Mesenchymal stem cell (in vitro differentiated cells and primary cell): Measurements from ENCODE around the gene NPIPA8.
"Not testable (repeated sequence)": the region's sequence is repeated elsewhere in the genome, so short reads cannot be mapped to it uniquely, and the experiment has no call there.

Source experiments
- DNase-seq: peaks from one replicate; pipeline ENCODE4 v3.0.0-alpha.2; 2013
- H2AFZ ChIP-seq: one replicate; pipeline ENCODE4 v1.6.1; 2013; ENCODE audit warnings: low read depth, mild to moderate bottlenecking, control low read depth, inconsistent platforms, low read length, moderate library complexity
- H2AK5ac ChIP-seq: 2 replicates; pipeline ENCODE4 v1.6.1; 2013; ENCODE audit warnings: low read length, moderate library complexity, mild to moderate bottlenecking, inconsistent platforms; ENCODE audit not compliant: severe bottlenecking
- H2BK120ac ChIP-seq: one replicate; pipeline ENCODE4 v1.6.1; 2013; ENCODE audit warnings: low read depth, mild to moderate bottlenecking, inconsistent platforms, low read length, moderate library complexity
- H2BK12ac ChIP-seq, 2 experiments: one replicate each; pipeline ENCODE4 v1.6.1; 2013; ENCODE audit warnings: inconsistent platforms in 2 of 2, low read length in 2 of 2, mild to moderate bottlenecking in 2 of 2, moderate library complexity in 2 of 2, control low read depth in 1 of 2
- H2BK15ac ChIP-seq: one replicate; pipeline ENCODE4 v1.6.1; 2013; ENCODE audit warnings: mild to moderate bottlenecking, low read depth, inconsistent platforms; ENCODE audit not compliant: poor library complexity, severe bottlenecking
- H2BK5ac ChIP-seq: 2 replicates; pipeline ENCODE4 v1.6.1; 2013; ENCODE audit warnings: low read depth, mild to moderate bottlenecking, low read length, control low read depth, inconsistent platforms; ENCODE audit not compliant: poor library complexity, severe bottlenecking
- H3K14ac ChIP-seq, 2 experiments: one replicate each; pipeline ENCODE4 v1.6.1; 2013; ENCODE audit warnings: inconsistent platforms in 2 of 2, low read length in 2 of 2, control low read depth in 1 of 2, mild to moderate bottlenecking in 1 of 2, moderate library complexity in 1 of 2
- H3K18ac ChIP-seq, 2 experiments: one replicate each; pipeline ENCODE4 v1.6.1; 2013; ENCODE audit warnings: inconsistent platforms in 2 of 2, low read length in 2 of 2, control low read depth in 1 of 2, low read depth in 1 of 2, mild to moderate bottlenecking in 1 of 2
- H3K23ac ChIP-seq, 2 experiments: one replicate each; pipeline ENCODE4 v1.6.1; 2013; ENCODE audit warnings: inconsistent platforms in 2 of 2, low read length in 2 of 2, mild to moderate bottlenecking in 2 of 2, moderate library complexity in 2 of 2, control low read depth in 1 of 2
- H3K27ac ChIP-seq: 2 replicates; pipeline ENCODE4 v1.5.1; 2013; ENCODE audit warnings: mild to moderate bottlenecking, moderate library complexity, low read length, control low read depth, inconsistent platforms; ENCODE audit not compliant: poor library complexity, severe bottlenecking
- H3K27me3 ChIP-seq, 2 experiments: 2 replicates each; pipeline versions ENCODE4 v1.6.1 to v1.7.0; 2013; ENCODE audit warnings: low read length in 2 of 2, mild to moderate bottlenecking in 2 of 2, moderate library complexity in 2 of 2, control low read depth in 1 of 2, inconsistent platforms in 1 of 2; ENCODE audit not compliant: control insufficient read depth in 1 of 2, insufficient read depth in 1 of 2
- H3K36me3 ChIP-seq, 2 experiments: 2 replicates each; pipeline versions ENCODE4 v1.6.1 to v1.7.0; 2013; ENCODE audit warnings: low read length in 2 of 2, control low read depth in 1 of 2, inconsistent platforms in 1 of 2, low read depth in 1 of 2, mild to moderate bottlenecking in 1 of 2; ENCODE audit not compliant: insufficient read depth in 2 of 2, control insufficient read depth in 1 of 2
- H3K4ac ChIP-seq, 2 experiments: one replicate each; pipeline ENCODE4 v1.6.1; 2013; ENCODE audit warnings: inconsistent platforms in 2 of 2, low read length in 2 of 2, mild to moderate bottlenecking in 2 of 2, moderate library complexity in 2 of 2, control low read depth in 1 of 2, low read depth in 1 of 2
- H3K4me1 ChIP-seq: 2 replicates; pipeline ENCODE4 v1.6.1; 2013; ENCODE audit warnings: low read depth, low read length, control low read depth; ENCODE audit not compliant: control insufficient read depth, insufficient read depth
- H3K4me2 ChIP-seq: 2 replicates; pipeline ENCODE4 v1.6.1; 2013; ENCODE audit warnings: low read length, mild to moderate bottlenecking, inconsistent platforms; ENCODE audit not compliant: poor library complexity, severe bottlenecking
- H3K4me3 ChIP-seq, 2 experiments: 2 replicates each; pipeline versions ENCODE4 v1.5.1 to v1.7.0; 2013; ENCODE audit warnings: low read length in 2 of 2, mild to moderate bottlenecking in 2 of 2, control low read depth in 1 of 2, low read depth in 1 of 2; ENCODE audit not compliant: insufficient read depth in 1 of 2
- H3K79me1 ChIP-seq: replicated peaks from 2 replicates; pipeline ENCODE4 v1.6.1; 2013; ENCODE audit warnings: mild to moderate bottlenecking, control low read depth, low read length, inconsistent platforms; ENCODE audit not compliant: poor library complexity, severe bottlenecking
- H3K9ac ChIP-seq: 2 replicates; pipeline ENCODE4 v1.7.0; 2013; ENCODE audit warnings: mild to moderate bottlenecking, low read length, moderate library complexity
- H3K9me3 ChIP-seq: 2 replicates; pipeline ENCODE4 v1.7.0; 2013; ENCODE audit warnings: mild to moderate bottlenecking, low read length; ENCODE audit not compliant: control insufficient read depth
- H4K8ac ChIP-seq: one replicate; pipeline ENCODE4 v1.6.1; 2013; ENCODE audit warnings: inconsistent platforms, mild to moderate bottlenecking, low read length, moderate library complexity
- H4K91ac ChIP-seq: one replicate; pipeline ENCODE4 v1.6.1; 2013; ENCODE audit warnings: mild to moderate bottlenecking, low read length, inconsistent platforms
- WGBS: methylation state at CpG from one replicate; pipeline ENCODE4 v1.1.7; 2013; ENCODE audit warnings: mixed read lengths; 5-methylcytosine and 5-hydroxymethylcytosine counted together

Gene NPIPA8

DNA sequence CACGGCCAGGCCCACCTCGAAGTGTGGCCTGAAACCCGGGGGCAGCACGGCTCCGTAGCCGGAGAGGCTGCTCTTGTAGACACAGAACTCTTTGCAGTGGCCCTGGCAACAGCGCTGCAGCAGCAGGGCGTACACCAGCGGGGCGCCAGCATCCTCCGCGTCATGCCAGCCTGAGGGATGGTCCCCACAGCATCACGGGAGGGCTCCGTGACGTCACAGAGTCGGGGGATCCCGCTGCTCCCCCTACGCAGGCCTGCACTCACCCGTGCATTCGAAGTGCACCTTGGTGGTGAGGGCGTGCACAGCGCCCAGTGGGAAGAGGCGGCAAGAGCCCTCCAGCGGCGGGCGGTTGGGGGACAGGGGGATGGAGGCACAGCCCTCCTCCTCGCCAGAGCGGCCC, 46.2 kb upstream of the NPIPA8 start:
- not testable (repeated sequence) for H2BK120ac ChIP-seq, H3K36me3 ChIP-seq, H3K4me1 ChIP-seq, H3K23ac ChIP-seq, H2BK15ac ChIP-seq, H3K18ac ChIP-seq, H4K8ac ChIP-seq, H3K27ac ChIP-seq, H2AK5ac ChIP-seq, H3K14ac ChIP-seq, H3K9me3 ChIP-seq, H2AFZ ChIP-seq, H3K4ac ChIP-seq, H3K4me2 ChIP-seq, H4K91ac ChIP-seq, H2BK12ac ChIP-seq, H3K9ac ChIP-seq, DNase-seq, H2BK5ac ChIP-seq, H3K79me1 ChIP-seq, H3K4me3 ChIP-seq, H3K27me3 ChIP-seq
- WGBS = no CpG with 5 or more reads among the region's 28 CpGs

DNA sequence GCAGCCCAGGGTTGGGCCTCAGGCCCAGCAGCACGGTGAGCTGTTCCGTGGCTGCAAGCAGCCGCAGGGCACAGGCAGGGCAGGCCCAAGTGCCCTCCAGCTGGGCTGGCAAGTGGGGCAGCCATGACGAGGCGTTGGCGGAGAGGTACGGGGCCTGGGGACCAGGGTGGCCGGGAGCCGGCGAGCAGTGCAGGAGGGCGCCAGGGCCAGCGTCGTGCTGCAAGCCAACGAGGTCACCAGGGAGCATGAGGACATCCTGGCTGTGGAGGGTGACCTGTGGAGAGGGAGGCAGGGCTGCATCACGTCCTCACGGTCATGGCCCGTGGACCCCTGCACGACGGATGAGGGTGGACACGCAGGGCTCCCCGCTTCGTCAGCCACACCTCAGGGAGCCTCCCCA, 11.2 kb upstream of the NPIPA8 start:
- H3K79me1 ChIP-seq, H3K23ac ChIP-seq, H3K4me2 ChIP-seq, H2AFZ ChIP-seq, H2BK15ac ChIP-seq, H2BK12ac ChIP-seq, H3K14ac ChIP-seq, H2BK120ac ChIP-seq, H3K27me3 ChIP-seq, H2BK5ac ChIP-seq, H3K18ac ChIP-seq, H3K9ac ChIP-seq, H3K4me1 ChIP-seq, H4K91ac ChIP-seq, DNase-seq, H3K36me3 ChIP-seq, H3K4ac ChIP-seq, H3K9me3 ChIP-seq, H2AK5ac ChIP-seq, H4K8ac ChIP-seq, H3K4me3 ChIP-seq, H3K27ac ChIP-seq: not testable (repeated sequence)
- no CpG with 5 or more reads among the region's 22 CpGs for WGBS

DNA sequence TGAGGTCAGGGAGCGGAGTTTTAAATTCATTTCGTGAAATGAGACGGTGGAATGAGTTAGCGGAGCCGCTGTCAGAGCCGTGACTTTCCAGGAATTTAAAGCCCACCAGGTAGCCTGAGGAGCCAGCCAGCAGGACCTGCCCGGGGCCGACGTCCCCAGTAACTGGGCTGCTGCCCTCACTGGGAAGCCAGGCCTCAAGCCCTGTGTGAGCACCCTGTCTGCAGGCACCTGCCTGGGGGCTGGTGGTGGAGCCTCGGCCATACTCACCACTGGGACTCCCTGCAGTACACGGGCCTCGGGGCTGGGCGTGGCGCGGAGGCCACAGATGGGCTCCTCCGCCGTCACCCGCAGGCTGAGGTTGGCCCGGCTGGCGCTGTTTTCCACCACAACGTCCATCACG, 10.5 kb upstream of the NPIPA8 start:
- not testable (repeated sequence) for H2BK5ac ChIP-seq, H2AK5ac ChIP-seq, H3K9me3 ChIP-seq, H3K9ac ChIP-seq, H3K36me3 ChIP-seq, H3K4me1 ChIP-seq, H3K18ac ChIP-seq, H3K14ac ChIP-seq, H3K27me3 ChIP-seq, H3K27ac ChIP-seq, H3K79me1 ChIP-seq, DNase-seq, H3K4me2 ChIP-seq, H2BK12ac ChIP-seq, H3K4me3 ChIP-seq, H2BK120ac ChIP-seq, H3K4ac ChIP-seq, H4K8ac ChIP-seq, H2AFZ ChIP-seq, H2BK15ac ChIP-seq, H3K23ac ChIP-seq, H4K91ac ChIP-seq
- WGBS = no CpG with 5 or more reads among the region's 22 CpGs

DNA sequence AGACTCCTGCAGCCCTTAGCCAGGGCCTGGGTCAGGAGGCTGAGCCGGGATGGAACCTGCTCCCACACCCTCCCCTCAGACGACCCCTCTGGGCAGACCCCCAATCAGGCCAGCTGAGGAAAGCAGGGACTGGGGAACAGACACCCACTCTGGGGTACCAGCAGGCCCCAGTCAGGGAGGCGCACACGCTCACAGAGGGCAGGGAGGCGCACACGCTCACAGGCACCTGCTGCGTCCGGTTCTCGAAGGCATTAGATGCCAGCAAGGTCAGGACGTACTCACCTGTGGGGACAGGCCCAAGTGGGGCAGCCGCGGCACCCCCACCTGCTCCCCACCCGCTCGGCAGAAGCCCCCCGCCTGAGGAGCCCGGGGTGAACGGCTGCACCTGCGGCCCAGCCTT, 8.1 kb upstream of the NPIPA8 start:
- not testable (repeated sequence) for H3K79me1 ChIP-seq, H2BK120ac ChIP-seq, H3K4me2 ChIP-seq, H2BK12ac ChIP-seq, DNase-seq, H3K4ac ChIP-seq, H3K23ac ChIP-seq, H3K9ac ChIP-seq, H3K27ac ChIP-seq, H3K4me1 ChIP-seq, H2AFZ ChIP-seq, H2BK15ac ChIP-seq, H2BK5ac ChIP-seq, H3K18ac ChIP-seq, H3K4me3 ChIP-seq, H3K14ac ChIP-seq, H3K27me3 ChIP-seq, H3K9me3 ChIP-seq, H4K8ac ChIP-seq, H3K36me3 ChIP-seq, H2AK5ac ChIP-seq, H4K91ac ChIP-seq
- WGBS = no CpG with 5 or more reads among the region's 18 CpGs
